Activated T-cell treated with anti-CD3 and anti-CD28 coated beads, Interleukin-2, amount 50 U/mL, for 4 hours (primary cell): ENCODE measurements around the gene FOXM1. TPM values are rescaled to one million over a fixed set of nuclear protein-coding genes. Genes with fewer than 3 reads are reported as not detected.

ENCODE experiments used
- ATAC-seq, 2 donors: fragments of 200-7000 bp; cut with Tn5 transposase; one replicate each; pipeline ENCODE4 v1.10.0; 2021
- DNase-seq: peaks from one replicate; pipeline ENCODE4 v3.0.0-alpha.2; 2020
- H3K27me3 Mint-ChIP-seq: one replicate; pipeline ENCODE4 v1.8.0; 2021; ENCODE audit warnings: low read depth, mixed read lengths
- H3K36me3 Mint-ChIP-seq: one replicate; pipeline ENCODE4 v1.8.0; 2022; ENCODE audit warnings: mixed read lengths; ENCODE audit not compliant: insufficient read depth
- H3K4me1 Mint-ChIP-seq: one replicate; pipeline ENCODE4 v1.8.0; 2021; ENCODE audit warnings: low read depth, mixed read lengths
- H3K4me3 Mint-ChIP-seq: one replicate; pipeline ENCODE4 v1.8.0; 2021; ENCODE audit warnings: mild to moderate bottlenecking, moderate library complexity, mixed read lengths
- H3K9me3 Mint-ChIP-seq: one replicate; pipeline ENCODE4 v1.8.0; 2021; ENCODE audit warnings: mixed read lengths
- total RNA-seq, 3 donors: library from RNA; stranded (reverse); gene quantifications; one replicate each; pipeline ENCODE4 v1.2.1, GENCODE V29; 2021

Gene FOXM1
- total RNA-seq, 3 donors from 2014 or later: 9.1 to 12.8 (median 9.3) TPM

- H3K36me3 Mint-ChIP-seq: no peaks in the 10 kb centered on the region
- H3K4me3 Mint-ChIP-seq: no peak overlapping the region
- ATAC-seq: no peak
Measured at GRCh38 chr12:2862876-2863275, 14.1 kb downstream of the FOXM1 start.

GRCh38 chr12:2860170-2860569 lies 16.8 kb downstream of the FOXM1 start:
- no peaks in the 10 kb centered on the region for H3K9me3 Mint-ChIP-seq
- DNase-seq: no peak
- H3K4me3 Mint-ChIP-seq: no peak overlapping the region
- no peaks in the 10 kb centered on the region for H3K27me3 Mint-ChIP-seq
- H3K4me1 Mint-ChIP-seq: no peaks in the 10 kb centered on the region
- no peak for ATAC-seq
- H3K36me3 Mint-ChIP-seq: peaks cover 5% of the 10 kb centered on the region

More at GRCh38 chr12:2862876-2863275, 14.1 kb downstream of the FOXM1 start:
- peaks cover 3% of the 10 kb centered on the region for H3K4me1 Mint-ChIP-seq
- H3K9me3 Mint-ChIP-seq: no peaks in the 10 kb centered on the region
- no peaks in the 10 kb centered on the region for H3K27me3 Mint-ChIP-seq
- DNase-seq: no peak

- Mint-ChIP-seq H3K9me3 (no peaks in the 10 kb centered on the region), H3K27me3 (no peaks in the 10 kb centered on the region), H3K4me1 (no peaks in the 10 kb centered on the region), H3K4me3 (no peak overlapping the region), H3K36me3 (peaks cover 9% of the 10 kb centered on the region)
- no peak for ATAC-seq
- DNase-seq: no peak
Measured at GRCh38 chr12:2858944-2859421, 18.0 kb downstream of the FOXM1 start.

GRCh38 chr12:2858334-2858733 lies 18.6 kb downstream of the FOXM1 start:
- DNase-seq (no peak), ATAC-seq (no peak)
- Mint-ChIP-seq H3K36me3 (peaks cover 9% of the 10 kb centered on the region), H3K4me1 (peaks cover 1% of the 10 kb centered on the region), H3K27me3 (no peaks in the 10 kb centered on the region), H3K9me3 (no peaks in the 10 kb centered on the region), H3K4me3 (no peak overlapping the region)

- DNase-seq (no peak), ATAC-seq (no peak)
- Mint-ChIP-seq H3K27me3 (no peaks in the 10 kb centered on the region), H3K36me3 (peaks cover 9% of the 10 kb centered on the region), H3K4me3 (no peak overlapping the region), H3K4me1 (peaks cover 1% of the 10 kb centered on the region), H3K9me3 (no peaks in the 10 kb centered on the region)
Measured at GRCh38 chr12:2857576-2857975, 19.4 kb downstream of the FOXM1 start.

- Mint-ChIP-seq H3K27me3 (no peaks in the 10 kb centered on the region), H3K9me3 (no peaks in the 10 kb centered on the region), H3K4me3 (no peak within 1 kb of the TSS), H3K4me1 (peaks cover 1% of the 10 kb centered on the region), H3K36me3 (peaks cover 9% of the 10 kb centered on the region)
- DNase-seq (no peak), ATAC-seq (no peak)
Measured at GRCh38 chr12:2857021-2857431, 19.9 kb downstream of the FOXM1 start, which contains the start of gene TEX52. Gene TEX52, minus strand, starts transcription at chr12:2857039. Its CDS starts 13 bp downstream, at chr12:2857026.

GRCh38 chr12:2856051-2856450 lies 20.9 kb downstream of the FOXM1 start:
- no peaks in the 10 kb centered on the region for H3K9me3 Mint-ChIP-seq
- H3K4me1 Mint-ChIP-seq: peaks cover 1% of the 10 kb centered on the region
- peaks cover 9% of the 10 kb centered on the region for H3K36me3 Mint-ChIP-seq
- H3K4me3 Mint-ChIP-seq: no peak overlapping the region
- ATAC-seq: no peak
- DNase-seq: no peak
- H3K27me3 Mint-ChIP-seq: no peaks in the 10 kb centered on the region

- no peaks in the 10 kb centered on the region for H3K27me3 Mint-ChIP-seq
- H3K4me3 Mint-ChIP-seq: no peak overlapping the region
- peaks cover 1% of the 10 kb centered on the region for H3K4me1 Mint-ChIP-seq
- ATAC-seq: no peak
- no peak for DNase-seq
- H3K9me3 Mint-ChIP-seq: no peaks in the 10 kb centered on the region
- peaks cover 9% of the 10 kb centered on the region for H3K36me3 Mint-ChIP-seq
Measured at GRCh38 chr12:2855546-2855945, 21.4 kb downstream of the FOXM1 start.

GRCh38 chr12:2854669-2855453 lies 22.1 kb downstream of the FOXM1 start:
- ATAC-seq (no peak), DNase-seq (no peak)
- Mint-ChIP-seq H3K36me3 (peaks cover 9% of the 10 kb centered on the region), H3K27me3 (no peaks in the 10 kb centered on the region), H3K9me3 (no peaks in the 10 kb centered on the region), H3K4me1 (peaks cover 1% of the 10 kb centered on the region), H3K4me3 (no peak overlapping the region)

GRCh38 chr12:2853626-2854025 lies 23.3 kb downstream of the FOXM1 start:
- Mint-ChIP-seq H3K27me3 (no peaks in the 10 kb centered on the region), H3K4me1 (peaks cover 1% of the 10 kb centered on the region), H3K9me3 (no peaks in the 10 kb centered on the region), H3K36me3 (peaks cover 9% of the 10 kb centered on the region), H3K4me3 (no peak overlapping the region)
- DNase-seq (peak; percentile 42), ATAC-seq (peak; percentile 70)

GRCh38 chr12:2851931-2852330 lies 25.0 kb downstream of the FOXM1 start:
- Mint-ChIP-seq H3K27me3 (no peaks in the 10 kb centered on the region), H3K4me1 (peaks cover 1% of the 10 kb centered on the region), H3K4me3 (no peak overlapping the region), H3K9me3 (no peaks in the 10 kb centered on the region), H3K36me3 (peaks cover 11% of the 10 kb centered on the region)
- DNase-seq: no peak
- ATAC-seq: no peak

GRCh38 chr12:2845280-2845679 lies 31.7 kb downstream of the FOXM1 start:
- Mint-ChIP-seq H3K4me1 (no peaks in the 10 kb centered on the region), H3K27me3 (no peaks in the 10 kb centered on the region), H3K4me3 (no peak overlapping the region), H3K36me3 (peaks cover 17% of the 10 kb centered on the region), H3K9me3 (no peaks in the 10 kb centered on the region)
- no peak for DNase-seq
- ATAC-seq: no peak

GRCh38 chr12:2844786-2845185 lies 32.2 kb downstream of the FOXM1 start:
- Mint-ChIP-seq H3K4me3 (no peak overlapping the region), H3K4me1 (no peaks in the 10 kb centered on the region), H3K9me3 (no peaks in the 10 kb centered on the region), H3K27me3 (no peaks in the 10 kb centered on the region), H3K36me3 (peaks cover 18% of the 10 kb centered on the region)
- DNase-seq: no peak
- ATAC-seq: no peak

GRCh38 chr12:2842948-2843347 lies 34.0 kb downstream of the FOXM1 start:
- Mint-ChIP-seq H3K9me3 (no peaks in the 10 kb centered on the region), H3K27me3 (no peaks in the 10 kb centered on the region), H3K4me3 (no peak overlapping the region), H3K36me3 (peaks cover 30% of the 10 kb centered on the region), H3K4me1 (no peaks in the 10 kb centered on the region)
- DNase-seq (no peak), ATAC-seq (no peak)

- ATAC-seq: no peak
Measured at GRCh38 chr12:2841056-2841650, 35.8 kb downstream of the FOXM1 start.

More at GRCh38 chr12:2841056-2841650, 35.8 kb downstream of the FOXM1 start:
- H3K4me1 Mint-ChIP-seq: no peaks in the 10 kb centered on the region
- no peaks in the 10 kb centered on the region for H3K9me3 Mint-ChIP-seq
- H3K27me3 Mint-ChIP-seq: no peaks in the 10 kb centered on the region
- H3K4me3 Mint-ChIP-seq: no peak overlapping the region
- no peak for DNase-seq
- H3K36me3 Mint-ChIP-seq: peaks cover 33% of the 10 kb centered on the region
